Keratinocyte (primary cell): ENCODE measurements around the gene C4orf17. TPM values are rescaled to one million over a fixed set of nuclear protein-coding genes. Genes with fewer than 3 reads are reported as not detected.

ENCODE experiments used
- DNase-seq: peaks from one replicate; pipeline ENCODE4 v3.0.0-alpha.2; 2011; ENCODE audit warnings: low read depth, missing footprints, low spot score
- FAIRE-seq: peaks from 2 replicates; lab custom pipeline; 2011; peaks lifted over from hg19 to GRCh38; lab: Jason Lieb, UNC
- H2AFZ ChIP-seq: 2 replicates; pipeline ENCODE4 v1.6.0; 2012; ENCODE audit warnings: low read length, control low read depth, inconsistent platforms; ENCODE audit not compliant: control insufficient read depth
- H3K27ac ChIP-seq: 2 replicates; pipeline ENCODE4 v1.5.1; 2011; ENCODE audit warnings: low read length; ENCODE audit not compliant: control insufficient read depth, insufficient read depth
- H3K27me3 ChIP-seq: 3 replicates; pipeline ENCODE4 v1.6.0; 2011; ENCODE audit warnings: low read length; ENCODE audit not compliant: control insufficient read depth, insufficient read depth; ENCODE audit errors: extremely low read depth
- H3K36me3 ChIP-seq, 2 experiments: 2 replicates in 1 of 2; 3 replicates in 1 of 2; pipeline ENCODE4 v1.5.1; 2011; ENCODE audit warnings: low read length in 2 of 2, mild to moderate bottlenecking in 1 of 2; ENCODE audit not compliant: control insufficient read depth in 2 of 2, insufficient read depth in 2 of 2; ENCODE audit errors: extremely low read depth in 1 of 2
- H3K4me1 ChIP-seq: 3 replicates; pipeline ENCODE4 v1.5.1; 2011; ENCODE audit warnings: low read length; ENCODE audit not compliant: control insufficient read depth, insufficient read depth; ENCODE audit errors: extremely low read depth
- H3K4me2 ChIP-seq: 3 replicates; pipeline ENCODE4 v1.6.0; 2011; ENCODE audit warnings: low read depth, low read length; ENCODE audit not compliant: control insufficient read depth, insufficient read depth; ENCODE audit errors: extremely low read depth
- H3K4me3 ChIP-seq, 3 experiments: fragments of 200-600 bp in 1 of 3; sonication (generic) in 1 of 3; 2 replicates in 2 of 3; 3 replicates in 1 of 3; pipeline ENCODE4 v1.5.1; 2011 to 2016; ENCODE audit warnings: low read length in 3 of 3, mild to moderate bottlenecking in 3 of 3, control low read depth in 2 of 3, inconsistent platforms in 1 of 3, low read depth in 1 of 3, mixed read lengths in 1 of 3, mixed run types in 1 of 3, moderate library complexity in 1 of 3; ENCODE audit not compliant: control insufficient read depth in 2 of 3, insufficient read depth in 2 of 3; ENCODE audit errors: extremely low read depth in 1 of 3
- H3K79me2 ChIP-seq: 2 replicates; pipeline ENCODE4 v1.6.0; 2012; ENCODE audit warnings: low read length; ENCODE audit not compliant: control insufficient read depth, insufficient read depth
- H3K9ac ChIP-seq: 3 replicates; pipeline ENCODE4 v1.6.0; 2011; ENCODE audit warnings: low read length; ENCODE audit not compliant: control insufficient read depth, insufficient read depth; ENCODE audit errors: extremely low read depth
- H3K9me1 ChIP-seq: 3 replicates; pipeline ENCODE4 v1.6.0; 2011; ENCODE audit warnings: low read length; ENCODE audit not compliant: control insufficient read depth, insufficient read depth; ENCODE audit errors: extremely low read depth
- H3K9me3 ChIP-seq: 2 replicates; pipeline ENCODE4 v1.5.1; 2012; ENCODE audit warnings: low read depth, low read length; ENCODE audit not compliant: control insufficient read depth
- H4K20me1 ChIP-seq: 3 replicates; pipeline ENCODE4 v1.6.0; 2011; ENCODE audit warnings: low read length; ENCODE audit not compliant: control insufficient read depth, insufficient read depth; ENCODE audit errors: extremely low read depth
- CTCF ChIP-seq, 3 experiments: IDR thresholded peaks in 1 of 3; conservative IDR thresholded peaks in 1 of 3; optimal IDR thresholded peaks in 1 of 3; 2 replicates in 2 of 3; 3 replicates in 1 of 3; pipeline versions ENCODE3 to v1.5.1; 2011; ENCODE audit warnings: low read length in 3 of 3, mild to moderate bottlenecking in 3 of 3, moderate library complexity in 2 of 3, control low read depth in 1 of 3, inconsistent platforms in 1 of 3; ENCODE audit not compliant: insufficient read depth in 2 of 3; ENCODE audit errors: extremely low read depth in 1 of 3
- EZH2 ChIP-seq: IDR thresholded peaks from one replicate; pipeline ENCODE4 v1.6.1; 2012; ENCODE audit warnings: inconsistent platforms, mild to moderate bottlenecking, low read length, moderate library complexity
- dilution Hi-C: fragments of 300-500 bp; cut with MboI; formaldehyde crosslinking; loops from one replicate; pipeline ENCODE4 v1.7.0; 2020; ENCODE audit warnings: low sequenced_read_pairs; ENCODE audit not compliant: extremely low pct_ligation_motif_present
- polyA plus RNA-seq, 5 experiments: library from polyadenylated mRNA; depleted of rRNA in 3 of 5; stranded (reverse) in 3 of 5; stranded (forward) in 1 of 5; unstranded in 1 of 5; fragments of >200 nt; gene quantifications; 1 replicate in 1 of 5; 2 replicates in 3 of 5; 3 replicates in 1 of 5; pipeline versions ENCODE4 v1.2.1 to v1.2.3, GENCODE V29; 2011 to 2012; ENCODE audit warnings: missing spikeins in 2 of 5, low read depth in 1 of 5, low replicate concordance in 1 of 5

C4orf17 gene
- polyA plus RNA-seq, 1 donor (not counting 4 experiments of a cell fraction or from before 2014, with no cell fraction given): not detected

- no peak for TF ChIP-seq EZH2
- TF ChIP-seq CTCF (optimal IDR thresholded peaks at IDR 0.05 in 1 of 3, IDR thresholded peaks at IDR 0.05 in 1 of 3, conservative IDR thresholded peaks at IDR 0.05 in 1 of 3; ENCODE audit: extremely low read depth in 1 of 3, insufficient read depth in 2 of 3, low read length in 3 of 3): no peak
- H3K4me2 ChIP-seq: peak within 1 kb of the TSS; percentile 86
- DNase-seq (peak; percentile 40), FAIRE-seq (peak; percentile 77)
- H4K20me1 ChIP-seq: no peaks in the 10 kb centered on the region
- H2AFZ ChIP-seq: peak within 1 kb of the TSS; percentile 91
- H3K9ac ChIP-seq: peak within 1 kb of the TSS; percentile 87
- peak within 1 kb of the TSS; percentile 59 to 86 (median 82) for H3K4me3 ChIP-seq
- no peaks in the 10 kb centered on the region for H3K27me3 ChIP-seq
- no peaks in the 10 kb centered on the region for H3K79me2 ChIP-seq
- H3K36me3 ChIP-seq: no peaks in the 10 kb centered on the region
- H3K4me1 ChIP-seq: no peaks in the 10 kb centered on the region
- no peaks in the 10 kb centered on the region for H3K9me3 ChIP-seq
- dilution Hi-C loops: no loop called here
- peak within 1 kb of the TSS; percentile 95 for H3K27ac ChIP-seq
- no peaks in the 10 kb centered on the region for H3K9me1 ChIP-seq
Observed at GRCh38 chr4:99563310-99564186, 52.7 kb downstream of the C4orf17 start, which contains the start of gene TRMT10A. Gene TRMT10A, minus strand, starts transcription at chr4:99564039. Its CDS starts 4,701 bp downstream, at chr4:99559338.

- Histone ChIP-seq H3K9me3 (no peaks in the 10 kb centered on the region), H3K4me3 (no peak overlapping the region), H4K20me1 (no peaks in the 10 kb centered on the region), H3K9ac (no peak overlapping the region), H3K36me3 (no peaks in the 10 kb centered on the region), H2AFZ (peak overlapping the region; percentile 80), H3K79me2 (no peaks in the 10 kb centered on the region), H3K4me2 (no peak overlapping the region), H3K27ac (no peak overlapping the region), H3K27me3 (no peaks in the 10 kb centered on the region), H3K4me1 (no peaks in the 10 kb centered on the region), H3K9me1 (no peaks in the 10 kb centered on the region)
- TF ChIP-seq CTCF (optimal IDR thresholded peaks at IDR 0.05 in 1 of 3, IDR thresholded peaks at IDR 0.05 in 1 of 3, conservative IDR thresholded peaks at IDR 0.05 in 1 of 3; ENCODE audit: extremely low read depth in 1 of 3, insufficient read depth in 2 of 3, low read length in 3 of 3) (no peak), EZH2 (no peak)
- FAIRE-seq (no peak), DNase-seq (no peak)
- dilution Hi-C loops: no loop called here
Observed at GRCh38 chr4:99564921-99565320, 54.1 kb downstream of the C4orf17 start.
